Measurements from ENCODE around the gene ALG9. TPM values are rescaled to one million over a fixed set of nuclear protein-coding genes. Genes with fewer than 3 reads are reported as not detected.
A peak's percentile ranks its signal among the peaks of the same experiment; 100 is the strongest.

ALG9 gene
- total RNA-seq, 2 donors from 2014 or later = 24.9 to 26.5 TPM

DNA sequence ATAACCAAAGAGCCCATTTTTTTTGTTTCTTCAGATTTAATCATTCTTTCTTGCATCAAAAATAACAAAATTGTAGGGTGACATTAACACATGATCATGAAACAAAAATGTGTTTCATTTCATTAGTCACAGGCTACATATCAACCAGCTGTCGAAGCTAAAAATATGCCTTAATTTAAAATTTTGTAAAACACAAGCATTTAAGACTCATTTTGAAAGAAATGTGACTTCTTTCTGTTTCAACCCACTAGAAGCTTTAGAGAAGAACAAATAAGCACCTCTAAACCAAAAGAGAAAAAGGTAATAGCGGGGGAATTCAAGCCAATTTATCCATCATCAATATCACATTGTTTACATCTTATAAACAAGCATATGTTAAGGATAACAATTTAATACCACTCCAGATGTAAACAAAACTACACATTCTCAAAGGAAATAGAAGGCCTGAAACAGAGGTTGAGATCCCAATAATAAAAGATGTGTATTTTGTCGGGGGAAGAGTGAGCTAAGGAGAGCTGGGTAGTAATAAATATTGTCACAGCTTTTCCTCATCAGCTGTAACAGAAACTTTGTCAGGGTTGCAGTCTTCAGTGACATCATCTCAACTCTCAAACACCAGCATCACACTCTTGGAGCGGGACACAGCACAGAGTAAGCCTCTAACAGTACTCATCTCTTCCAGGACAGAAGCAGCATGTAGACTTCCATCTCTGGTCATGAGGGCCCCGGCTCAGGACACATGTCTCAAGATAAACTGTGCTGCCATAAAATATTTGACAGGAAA is 42.0 kb downstream of the ALG9 start:
- Histone ChIP-seq H3K27ac (no peak overlapping the region), H3K4me3 (no peak overlapping the region), H3K36me3 (no peaks in the 10 kb centered on the region), H3K9me3 (no peaks in the 10 kb centered on the region), H3K27me3 (replicated peaks; ENCODE audit: insufficient read depth) (no peaks in the 10 kb centered on the region), H3K4me1 (replicated peaks) (no peaks in the 10 kb centered on the region)
- intact Hi-C loops (cut with DNase I) = no loop called here
- no peak for DNase-seq (ENCODE audit: low spot score)
- TF ChIP-seq, protein P1, sequence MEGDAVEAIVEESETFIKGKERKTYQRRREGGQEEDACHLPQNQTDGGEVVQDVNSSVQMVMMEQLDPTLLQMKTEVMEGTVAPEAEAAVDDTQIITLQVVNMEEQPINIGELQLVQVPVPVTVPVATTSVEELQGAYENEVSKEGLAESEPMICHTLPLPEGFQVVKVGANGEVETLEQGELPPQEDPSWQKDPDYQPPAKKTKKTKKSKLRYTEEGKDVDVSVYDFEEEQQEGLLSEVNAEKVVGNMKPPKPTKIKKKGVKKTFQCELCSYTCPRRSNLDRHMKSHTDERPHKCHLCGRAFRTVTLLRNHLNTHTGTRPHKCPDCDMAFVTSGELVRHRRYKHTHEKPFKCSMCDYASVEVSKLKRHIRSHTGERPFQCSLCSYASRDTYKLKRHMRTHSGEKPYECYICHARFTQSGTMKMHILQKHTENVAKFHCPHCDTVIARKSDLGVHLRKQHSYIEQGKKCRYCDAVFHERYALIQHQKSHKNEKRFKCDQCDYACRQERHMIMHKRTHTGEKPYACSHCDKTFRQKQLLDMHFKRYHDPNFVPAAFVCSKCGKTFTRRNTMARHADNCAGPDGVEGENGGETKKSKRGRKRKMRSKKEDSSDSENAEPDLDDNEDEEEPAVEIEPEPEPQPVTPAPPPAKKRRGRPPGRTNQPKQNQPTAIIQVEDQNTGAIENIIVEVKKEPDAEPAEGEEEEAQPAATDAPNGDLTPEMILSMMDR (IDR thresholded peaks at IDR 0.05) = no peak
- no peak for TF ChIP-seq POLR2A (IDR thresholded peaks at IDR 0.05)
- no peak for TF ChIP-seq POLR2AphosphoS5 (IDR thresholded peaks at IDR 0.05)
- WGBS = 89% methylated on average over 5 of the region's 5 CpGs

DNA sequence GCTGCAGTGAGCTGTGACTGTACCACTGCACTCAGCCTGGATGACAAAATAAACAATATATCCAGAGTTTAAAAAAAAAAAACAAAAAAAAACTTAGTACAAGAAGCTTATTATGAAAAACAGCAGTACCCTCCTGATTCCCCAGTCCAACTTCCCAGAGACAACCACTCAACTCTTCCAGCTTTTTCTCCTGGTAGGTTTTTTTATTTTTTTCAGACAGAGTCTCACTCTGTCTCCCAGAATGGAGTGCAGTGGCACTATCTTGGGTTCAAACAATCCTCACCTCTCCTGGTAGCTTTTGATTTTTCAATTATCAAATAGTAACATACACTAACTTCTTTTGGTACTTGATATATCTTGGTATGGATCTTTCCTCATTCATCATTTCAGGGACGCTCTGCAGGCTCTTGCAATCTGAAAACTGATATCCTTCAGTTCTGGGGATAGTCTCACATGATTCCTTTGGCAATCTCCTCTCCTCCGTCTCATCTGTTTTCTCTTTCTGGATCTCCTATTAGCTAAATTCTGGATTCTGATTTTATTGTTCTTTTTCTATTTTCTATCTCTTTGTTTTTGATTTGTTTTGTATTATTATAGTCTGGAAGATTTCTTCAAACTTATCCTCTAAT is 44.9 kb downstream of the ALG9 start:
- Histone ChIP-seq H3K27ac (no peak overlapping the region), H3K4me3 (no peak overlapping the region), H3K36me3 (no peaks in the 10 kb centered on the region), H3K27me3 (replicated peaks; ENCODE audit: insufficient read depth) (no peaks in the 10 kb centered on the region), H3K4me1 (replicated peaks) (no peaks in the 10 kb centered on the region), H3K9me3 (no peaks in the 10 kb centered on the region)
- TF ChIP-seq POLR2AphosphoS5 (IDR thresholded peaks at IDR 0.05) (no peak), POLR2A (IDR thresholded peaks at IDR 0.05) (no peak)
- TF ChIP-seq, protein P1 (IDR thresholded peaks at IDR 0.05) = no peak
- intact Hi-C loops (cut with DNase I) = no loop called here
- WGBS = 89% methylated on average over 2 of the region's 2 CpGs
- no peak for DNase-seq (ENCODE audit: low spot score)

DNA sequence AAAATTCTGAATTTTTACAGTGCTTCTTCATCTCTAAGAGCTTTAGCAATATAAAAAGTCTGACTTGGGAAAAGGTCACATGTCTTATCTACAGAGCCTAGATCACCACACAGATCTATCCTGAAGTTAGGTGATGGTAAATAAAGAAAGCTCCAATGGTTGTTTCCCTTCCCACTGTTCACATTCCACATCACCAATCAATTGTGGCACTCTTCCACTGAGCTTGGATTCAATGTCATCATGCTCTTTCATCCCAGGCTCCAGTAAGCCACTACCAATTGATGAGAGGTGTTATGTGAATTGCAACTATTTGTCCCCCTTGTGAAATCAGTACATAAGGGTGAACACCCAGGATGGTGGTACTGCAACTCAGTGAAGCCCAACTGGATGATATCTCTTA is 47.8 kb downstream of the ALG9 start:
- Histone ChIP-seq H3K27ac (no peak overlapping the region), H3K36me3 (no peaks in the 10 kb centered on the region), H3K9me3 (no peaks in the 10 kb centered on the region), H3K4me1 (replicated peaks) (no peaks in the 10 kb centered on the region), H3K27me3 (replicated peaks; ENCODE audit: insufficient read depth) (no peaks in the 10 kb centered on the region), H3K4me3 (no peak overlapping the region)
- intact Hi-C loops (cut with DNase I) = no loop called here
- TF ChIP-seq, protein P1 (IDR thresholded peaks at IDR 0.05) = no peak
- TF ChIP-seq POLR2A (IDR thresholded peaks at IDR 0.05) (no peak), POLR2AphosphoS5 (IDR thresholded peaks at IDR 0.05) (no peak)
- DNase-seq (ENCODE audit: low spot score) = no peak

DNA sequence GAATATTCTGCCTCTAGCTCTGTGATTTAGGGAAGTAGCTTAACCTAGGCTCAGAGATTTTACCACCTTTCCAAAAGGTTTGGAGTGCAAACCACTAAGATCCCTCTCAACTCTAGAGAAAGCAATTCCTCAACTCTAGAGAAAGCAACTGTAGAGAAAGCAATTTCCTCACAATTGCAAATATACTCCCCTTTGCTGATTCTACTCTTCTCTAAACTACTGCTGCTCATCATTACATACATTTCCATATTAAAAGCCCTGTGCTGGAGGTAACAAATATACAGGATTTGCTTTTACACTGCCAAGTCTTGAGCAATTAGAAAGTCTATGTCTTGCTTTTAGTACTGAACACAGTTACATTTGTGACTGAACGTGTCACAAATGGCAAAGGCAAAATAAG is 48.2 kb downstream of the ALG9 start:
- no peak for TF ChIP-seq POLR2A (IDR thresholded peaks at IDR 0.05)
- TF ChIP-seq, protein P1 (IDR thresholded peaks at IDR 0.05) = no peak
- H3K4me3 ChIP-seq = no peak overlapping the region
- H3K4me1 ChIP-seq (replicated peaks) = no peaks in the 10 kb centered on the region
- no peaks in the 10 kb centered on the region for H3K9me3 ChIP-seq
- no peaks in the 10 kb centered on the region for H3K27me3 ChIP-seq (replicated peaks; ENCODE audit: insufficient read depth)
- no peaks in the 10 kb centered on the region for H3K36me3 ChIP-seq
- intact Hi-C loops (cut with DNase I) = no loop called here
- 76% methylated on average over 1 of the region's 1 CpG for WGBS
- no peak overlapping the region for H3K27ac ChIP-seq
- no peak for DNase-seq (ENCODE audit: low spot score)

DNA sequence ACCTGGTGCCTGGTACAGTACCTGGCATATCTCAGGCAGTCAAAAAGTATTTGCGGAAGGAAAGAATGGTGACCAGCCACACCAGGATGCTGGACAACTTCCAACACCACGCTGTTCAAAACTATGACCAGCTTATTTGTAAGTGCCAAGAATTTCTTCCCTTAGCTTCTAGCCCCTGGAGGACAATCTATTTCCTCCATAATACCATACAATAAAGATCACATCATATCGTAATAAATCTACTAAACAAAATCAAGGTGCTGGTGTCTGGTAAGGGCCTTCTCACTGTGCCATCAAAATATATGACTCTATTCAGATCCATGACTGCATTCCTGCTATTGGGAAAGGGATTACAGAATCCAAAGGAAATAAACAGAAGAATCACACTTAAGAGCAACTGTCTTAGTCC is 51.5 kb downstream of the ALG9 start:
- H3K27ac ChIP-seq = peak overlapping the region in 1 of 2 donors; percentile 3
- no peaks in the 10 kb centered on the region for H3K27me3 ChIP-seq (replicated peaks; ENCODE audit: insufficient read depth)
- WGBS = 61% methylated on average over 3 of the region's 3 CpGs
- no peaks in the 10 kb centered on the region for H3K36me3 ChIP-seq
- H3K9me3 ChIP-seq = no peaks in the 10 kb centered on the region
- intact Hi-C loops (cut with DNase I) = no loop called here
- no peak overlapping the region for H3K4me3 ChIP-seq
- no peak for DNase-seq (ENCODE audit: low spot score)
- TF ChIP-seq POLR2AphosphoS5 (IDR thresholded peaks at IDR 0.05) (no peak), POLR2A (IDR thresholded peaks at IDR 0.05) (no peak)
- TF ChIP-seq, protein P1 (IDR thresholded peaks at IDR 0.05) = no peak
- H3K4me1 ChIP-seq (replicated peaks) = no peaks in the 10 kb centered on the region
